ENCODE measurements around the gene CABLES2.

DNA sequence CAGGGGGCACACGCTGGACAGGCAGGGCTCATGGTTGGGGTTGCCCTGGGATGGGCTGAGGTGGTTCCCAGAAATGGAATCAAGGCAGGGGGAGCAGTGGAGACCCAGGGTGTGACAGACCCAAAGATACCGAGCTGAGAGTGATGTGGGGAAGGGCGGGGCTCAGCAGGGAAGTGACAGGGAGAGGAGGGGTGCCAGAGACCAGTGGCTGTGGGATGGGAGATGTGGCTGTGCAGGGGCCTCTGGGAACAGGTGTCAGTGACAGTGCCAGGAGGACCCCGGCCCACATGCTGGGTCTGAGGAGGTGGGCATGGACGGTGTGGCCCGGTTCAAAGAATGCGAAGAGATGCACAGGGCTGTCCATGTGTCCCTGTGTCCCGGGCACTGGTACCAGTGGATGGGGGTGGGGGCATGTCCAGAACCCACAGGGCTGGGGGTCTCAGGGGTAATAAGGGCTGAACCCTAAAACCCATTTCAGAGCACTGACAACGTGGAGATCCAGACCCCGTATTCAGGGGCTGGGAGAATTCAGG lies 1.0 kb downstream of the CABLES2 start:
- TF ChIP-seq CTCF (IDR thresholded peaks at IDR 0.05) (no peak), POLR2A (IDR thresholded peaks at IDR 0.05) (no peak)
